GM21619 (cell line): ENCODE results near the gene ARAP2.

Experiments
- ATAC-seq: cut with Tn5 transposase; IDR thresholded peaks from one replicate; pipeline ENCODE4 v1.9.1; 2021; ENCODE audit not compliant: unreplicated experiment

The ARAP2 gene

DNA sequence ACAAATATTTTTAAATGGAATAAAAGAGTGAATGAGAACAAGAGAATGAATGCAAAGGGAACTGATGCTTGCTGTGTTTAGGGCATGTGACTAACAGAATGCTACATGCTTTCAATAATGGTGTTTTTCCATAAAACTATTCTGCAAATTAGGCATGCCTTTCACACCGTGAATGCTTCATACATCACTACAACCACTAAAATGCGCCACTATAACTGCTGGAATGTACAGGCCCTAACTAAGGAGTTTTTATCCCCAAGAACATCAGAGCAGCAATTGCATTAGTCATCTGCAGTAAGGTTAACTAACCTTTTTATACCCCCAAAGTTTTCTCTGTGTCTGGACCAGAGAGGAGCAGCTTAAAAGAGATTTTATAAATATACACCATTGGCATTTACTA lies 190.4 kb downstream of the ARAP2 start:
- ATAC-seq = no peak

DNA sequence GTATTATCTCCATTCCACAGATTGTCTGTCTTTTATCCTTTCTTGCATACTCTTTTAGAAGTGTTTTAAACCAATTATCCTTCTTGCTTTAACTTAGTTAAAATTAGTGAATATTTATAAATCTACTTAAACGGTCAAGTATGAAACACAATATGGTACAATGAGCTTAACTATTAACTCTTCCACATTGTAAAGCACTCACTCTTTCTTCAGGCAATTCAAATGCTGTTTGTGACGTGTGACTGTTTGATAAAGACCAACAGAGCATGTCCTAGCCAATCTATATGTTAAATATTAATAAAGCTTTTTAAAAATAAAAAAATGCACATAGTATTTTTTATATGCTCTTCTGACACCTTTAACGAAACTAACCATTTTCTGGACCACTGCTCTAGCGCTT lies 192.7 kb downstream of the ARAP2 start:
- no peak for ATAC-seq

DNA sequence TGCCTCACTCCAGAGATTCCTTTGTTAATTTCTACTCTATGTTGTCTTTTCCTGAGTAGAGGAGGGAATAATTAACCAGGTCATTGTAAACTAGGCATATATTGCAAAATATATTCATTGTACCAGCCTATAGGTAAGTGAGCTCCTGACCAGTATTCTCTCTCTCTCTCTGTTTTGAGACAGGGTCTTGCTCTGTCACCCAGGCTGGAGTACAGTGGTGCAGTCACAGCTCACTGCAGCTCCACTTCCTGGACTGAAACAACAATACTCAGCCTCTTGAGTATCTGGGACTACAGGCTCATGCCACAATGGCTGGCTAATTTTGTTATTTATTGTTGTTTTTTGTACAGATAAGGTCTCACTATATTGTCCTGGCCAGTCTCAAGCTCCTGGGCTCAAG lies 198.3 kb downstream of the ARAP2 start:
- no peak for ATAC-seq

DNA sequence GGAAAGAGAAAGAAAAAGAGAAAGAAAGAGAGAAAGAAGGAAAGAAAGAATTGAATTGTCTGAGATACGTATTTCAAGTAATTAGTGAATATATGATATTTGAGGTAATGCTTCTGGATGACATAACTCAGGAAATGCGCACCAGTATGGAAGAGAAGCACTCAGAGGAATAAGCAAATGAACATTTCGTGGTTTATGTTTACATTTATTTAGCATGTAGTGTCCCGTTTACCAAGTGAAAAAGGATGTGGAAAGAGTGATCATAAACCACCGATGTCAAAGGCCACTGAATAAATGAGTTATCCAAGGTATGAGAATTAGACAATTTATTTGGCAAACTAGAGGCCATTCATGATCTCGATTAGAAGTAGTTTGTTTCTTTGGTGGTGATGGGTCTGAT lies 200.4 kb downstream of the ARAP2 start:
- no peak for ATAC-seq

DNA sequence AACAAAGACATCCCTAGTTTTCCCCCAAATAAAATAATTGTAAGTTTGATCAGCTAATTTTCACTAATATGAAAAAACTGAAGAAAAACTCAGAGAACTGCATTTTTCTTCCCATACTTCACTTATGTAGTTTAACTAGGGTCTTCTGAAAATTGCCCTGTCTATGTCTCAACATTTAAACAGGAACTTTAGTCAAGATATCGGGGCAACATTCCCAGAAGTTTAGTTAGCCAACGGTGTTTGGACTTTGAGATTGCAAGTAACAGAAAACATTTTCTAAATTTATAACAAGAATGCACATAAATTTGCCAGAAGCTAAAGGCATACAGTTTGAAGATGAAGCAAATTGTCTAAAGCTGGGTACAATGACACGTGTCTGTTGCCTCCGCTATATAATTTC lies 201.1 kb downstream of the ARAP2 start:
- ATAC-seq = no peak

DNA sequence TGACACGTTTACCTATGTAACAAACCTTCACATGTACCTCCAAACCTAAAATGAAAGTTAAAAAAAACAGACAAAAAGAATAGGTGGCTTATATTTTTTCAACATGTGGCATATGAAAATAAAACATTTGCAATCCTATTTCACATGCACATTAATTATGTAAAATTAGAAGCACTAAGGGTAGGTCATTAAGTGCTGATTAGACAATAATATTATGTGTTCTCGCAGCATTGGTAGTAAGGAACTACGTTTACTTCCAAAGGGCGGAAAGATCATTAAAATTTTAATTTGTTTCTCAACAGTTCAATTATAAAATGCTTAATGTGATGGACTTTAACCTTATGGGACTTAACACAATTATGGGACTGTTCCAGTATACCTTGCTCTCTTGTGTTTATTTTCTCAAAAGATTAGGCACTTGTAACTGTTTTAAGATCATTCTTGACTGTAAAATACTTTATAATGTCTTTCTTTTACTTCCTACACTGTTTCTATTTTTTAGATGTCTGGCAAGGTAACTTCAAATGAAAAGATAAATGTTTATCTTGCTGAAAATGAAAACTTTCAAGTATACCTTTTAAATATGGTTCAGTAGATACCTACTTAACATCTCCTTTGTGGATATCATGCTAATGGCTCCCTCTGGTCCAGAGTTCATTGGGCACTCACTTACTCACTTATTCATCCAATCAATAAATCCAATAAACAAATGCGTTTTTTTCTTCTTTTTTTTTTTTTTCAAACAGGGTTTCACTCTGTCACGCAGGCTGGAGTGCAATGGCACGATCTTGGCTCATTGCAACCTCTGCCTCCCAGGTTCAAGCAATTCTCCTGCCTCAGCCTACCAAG lies 202.0 kb downstream of the ARAP2 start:
- no peak for ATAC-seq

DNA sequence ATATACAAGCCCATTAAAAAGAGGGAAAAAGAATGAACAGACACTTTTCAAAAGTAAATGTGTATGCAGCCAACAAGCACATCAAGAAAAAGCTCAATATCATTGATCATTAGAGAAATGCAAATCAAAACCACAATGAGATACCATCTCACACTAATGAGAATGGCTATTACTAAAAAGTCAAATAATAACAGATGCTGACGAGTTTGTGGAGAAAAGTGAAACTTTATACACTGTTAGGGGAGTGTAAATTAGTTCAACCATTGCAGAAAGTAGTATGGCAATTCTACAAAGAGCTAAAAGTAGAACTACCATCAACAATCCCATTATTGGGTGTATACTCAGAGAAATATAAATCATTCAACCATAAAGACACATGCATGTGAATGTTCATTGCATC lies 203.0 kb downstream of the ARAP2 start:
- no peak for ATAC-seq

DNA sequence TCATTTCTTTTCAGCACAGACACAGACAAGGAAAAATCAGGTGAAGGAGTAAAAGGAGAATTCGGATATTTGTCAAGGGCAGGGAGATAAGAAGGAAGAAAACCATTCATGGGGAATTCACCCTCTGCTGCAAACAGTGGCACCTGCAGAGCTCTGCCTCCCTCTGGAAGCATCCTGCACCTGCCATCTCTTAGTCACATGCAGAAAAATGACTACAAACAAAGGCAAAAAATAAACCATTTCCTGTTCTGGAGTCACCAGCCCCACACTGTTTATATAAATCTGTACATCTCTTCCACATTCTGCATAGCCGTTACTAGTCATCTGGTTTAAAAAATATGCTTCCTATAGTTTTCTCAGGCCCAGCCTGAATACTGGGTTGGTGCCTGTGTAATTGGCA lies 205.3 kb downstream of the ARAP2 start:
- no peak for ATAC-seq

DNA sequence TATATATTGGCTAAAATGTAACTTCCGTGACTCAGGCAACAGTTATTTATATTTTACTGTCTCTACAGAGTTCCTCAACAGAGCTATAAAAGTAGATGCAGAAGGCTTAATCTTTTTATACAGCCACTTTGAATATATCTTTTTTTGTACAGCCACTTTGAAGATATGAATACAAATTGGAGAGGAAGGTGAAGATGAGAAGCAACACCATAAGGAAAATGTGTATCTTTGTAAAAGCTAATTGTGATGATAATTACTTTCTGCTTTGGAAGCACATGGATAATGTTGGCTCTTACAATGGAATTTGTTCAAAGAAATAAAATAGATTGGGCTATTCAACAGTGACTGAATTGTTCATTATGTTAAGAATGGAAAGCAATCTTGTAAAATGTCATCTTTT lies 205.8 kb downstream of the ARAP2 start:
- no peak for ATAC-seq

DNA sequence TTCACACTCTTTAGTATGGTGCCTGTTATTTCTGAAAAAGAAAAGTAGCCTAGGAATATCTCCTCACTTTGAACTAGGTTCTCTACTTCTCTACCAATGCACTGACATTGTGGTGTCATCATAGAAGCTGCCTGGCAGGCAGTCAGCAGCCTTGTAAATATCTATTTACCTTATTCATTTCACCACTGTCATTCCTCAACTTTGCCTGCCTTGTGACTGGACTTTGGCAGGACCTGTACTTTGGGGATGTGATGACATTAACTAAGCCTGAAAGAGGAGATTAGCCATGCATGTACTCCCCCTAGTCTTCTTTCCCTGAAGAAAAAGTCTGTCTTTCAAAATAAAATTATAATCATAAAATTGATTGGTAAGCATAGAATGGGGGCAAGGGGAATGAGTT lies 207.2 kb downstream of the ARAP2 start:
- no peak for ATAC-seq

DNA sequence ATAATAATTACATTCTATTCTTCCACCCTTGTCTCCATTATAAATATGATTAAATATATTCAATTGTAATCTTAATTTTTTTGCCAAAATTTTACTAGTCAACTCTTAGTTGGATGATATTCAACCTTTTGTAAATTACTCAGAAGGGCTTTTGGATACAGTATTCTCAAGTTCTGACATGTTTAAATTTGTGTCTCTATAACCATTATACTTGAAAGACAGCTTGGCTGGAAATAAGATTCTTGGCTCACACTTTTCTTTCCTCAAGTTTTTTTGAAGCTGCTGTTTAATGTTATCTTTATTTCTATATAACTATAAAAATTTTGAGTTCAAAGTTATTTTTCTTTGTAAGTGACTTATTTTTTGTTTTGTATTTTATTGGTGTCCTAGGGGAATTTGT lies 214.4 kb downstream of the ARAP2 start:
- no peak for ATAC-seq

DNA sequence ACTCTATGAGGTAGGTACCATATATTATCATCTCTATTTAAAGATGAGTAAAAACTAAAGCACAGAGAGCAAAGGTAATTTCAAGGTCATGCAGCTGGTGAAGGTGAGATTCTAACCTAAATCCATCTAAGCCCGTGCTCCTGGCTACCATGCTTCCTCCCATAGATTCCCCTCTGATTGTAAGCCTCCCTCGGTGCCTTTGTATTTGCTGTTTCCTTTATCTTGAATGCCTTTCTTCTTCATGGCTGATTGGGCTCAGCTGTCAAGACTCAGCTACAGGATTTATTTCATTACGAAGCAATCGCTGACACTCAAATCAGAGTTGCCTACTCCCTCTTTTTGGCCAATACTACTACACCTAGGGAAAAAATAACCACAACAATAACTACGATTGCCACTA lies 217.1 kb downstream of the ARAP2 start:
- no peak for ATAC-seq

DNA sequence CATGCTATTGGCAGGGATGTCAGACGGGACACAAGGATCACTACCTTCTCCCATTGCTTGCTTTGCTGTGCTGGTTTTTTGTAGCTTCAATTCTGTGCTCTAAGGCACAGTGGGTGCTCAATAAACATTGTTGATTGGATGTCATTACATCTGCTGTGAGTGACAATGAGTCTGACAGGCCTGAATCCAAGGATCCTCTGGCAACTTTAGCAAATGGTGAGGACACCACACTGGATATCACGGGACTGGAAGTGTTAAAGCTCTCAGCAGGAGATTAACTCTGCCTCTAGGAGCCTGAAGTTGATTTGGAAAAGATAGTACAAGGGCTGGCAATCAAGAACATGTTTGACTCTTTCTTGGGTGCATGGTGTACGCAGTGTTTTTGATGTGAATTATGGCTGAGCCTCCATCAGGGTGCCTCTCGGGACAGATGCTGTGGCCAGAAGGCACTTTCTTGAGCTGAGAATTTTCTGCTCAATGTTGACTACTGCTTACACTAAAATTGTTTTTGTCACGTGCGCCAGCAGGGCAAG lies 217.9 kb downstream of the ARAP2 start:
- no peak for ATAC-seq

DNA sequence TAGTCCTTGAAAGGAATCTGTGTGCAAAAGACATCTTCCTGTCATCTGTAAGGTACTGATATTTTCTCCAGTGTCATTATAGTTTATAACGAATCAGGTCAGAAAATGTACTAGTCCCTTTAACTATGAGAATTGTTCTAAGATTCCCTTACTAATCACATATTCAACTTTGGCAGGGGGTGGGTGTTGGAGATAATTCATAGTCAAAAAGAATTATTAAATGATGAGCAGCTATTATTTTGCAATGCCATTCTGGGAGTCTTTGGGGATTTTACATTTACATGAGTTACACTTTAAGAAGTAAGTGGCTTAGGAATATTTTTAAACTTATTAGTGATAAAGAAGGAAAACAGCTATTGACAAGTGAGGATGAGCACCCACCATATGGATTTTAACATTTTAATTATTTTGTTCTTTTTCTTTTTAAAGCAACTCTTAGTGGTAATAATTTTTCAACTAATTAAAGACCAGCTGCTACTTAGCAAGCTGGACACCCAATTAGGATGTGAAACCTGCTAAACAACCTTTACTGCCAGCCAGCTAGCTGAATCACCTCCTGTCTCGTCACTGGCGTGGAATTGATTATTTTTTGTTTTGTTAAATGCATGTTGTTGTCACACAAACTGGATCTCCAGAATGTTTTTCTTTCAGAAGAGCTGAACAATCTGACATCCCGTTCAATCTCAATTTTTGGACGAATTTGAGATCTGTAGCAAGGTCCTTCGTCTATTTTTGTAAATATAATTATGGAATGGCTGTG lies 219.2 kb downstream of the ARAP2 start:
- ATAC-seq = no peak

DNA sequence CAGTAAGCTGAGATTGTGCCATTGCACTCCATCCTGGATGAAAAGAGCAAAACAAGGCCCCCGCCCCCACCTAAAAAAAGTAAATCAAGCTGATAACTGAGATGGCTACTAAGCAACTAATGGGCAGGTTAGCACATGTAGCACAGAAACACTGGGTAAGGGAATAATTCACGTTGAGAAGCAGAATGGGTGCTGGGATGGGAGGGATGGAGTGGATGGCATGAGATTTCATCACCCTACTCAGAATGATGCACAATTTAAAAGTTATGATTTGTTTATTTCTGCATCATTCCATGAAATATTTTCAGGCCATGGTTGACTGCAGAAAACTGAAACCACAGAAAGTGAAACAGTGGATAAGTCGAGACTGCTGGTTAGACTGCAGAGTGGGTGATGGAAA lies 224.0 kb downstream of the ARAP2 start:
- no peak for ATAC-seq
